Measurements from ENCODE around the gene SLC1A7.

Gene SLC1A7

GRCh38 chr1:53123453-53124140 is 18.8 kb downstream of the SLC1A7 start:
- H3K9me3 Mint-ChIP-seq: no peaks in the 10 kb centered on the region
- H3K27ac Mint-ChIP-seq: no peak overlapping the region
- intact Hi-C loops (cut with micrococcal nuclease): no loop called here
- peaks cover 3% of the 10 kb centered on the region for H3K27me3 Mint-ChIP-seq
- H3K36me3 Mint-ChIP-seq (ENCODE audit: low read depth): no peaks in the 10 kb centered on the region
- no peak overlapping the region for H3K4me3 Mint-ChIP-seq
- no peaks in the 10 kb centered on the region for H3K4me1 Mint-ChIP-seq (ENCODE audit: low read depth)

- no peaks in the 10 kb centered on the region for H3K9me3 Mint-ChIP-seq
- H3K4me3 Mint-ChIP-seq: no peak overlapping the region
- H3K36me3 Mint-ChIP-seq (ENCODE audit: low read depth): no peaks in the 10 kb centered on the region
- no peaks in the 10 kb centered on the region for H3K4me1 Mint-ChIP-seq (ENCODE audit: low read depth)
- H3K27ac Mint-ChIP-seq: no peak overlapping the region
- H3K27me3 Mint-ChIP-seq: peaks cover 3% of the 10 kb centered on the region
- intact Hi-C loops (cut with micrococcal nuclease): no loop called here
Observed at GRCh38 chr1:53122961-53123413, 19.5 kb downstream of the SLC1A7 start.

GRCh38 chr1:53122201-53122885 is 20.1 kb downstream of the SLC1A7 start:
- Mint-ChIP-seq H3K27ac (no peak overlapping the region), H3K4me1 (ENCODE audit: low read depth) (no peaks in the 10 kb centered on the region), H3K36me3 (ENCODE audit: low read depth) (no peaks in the 10 kb centered on the region), H3K9me3 (no peaks in the 10 kb centered on the region), H3K27me3 (peaks cover 3% of the 10 kb centered on the region), H3K4me3 (no peak overlapping the region)
- intact Hi-C loops (cut with micrococcal nuclease): no loop called here

- Mint-ChIP-seq H3K4me1 (ENCODE audit: low read depth) (no peaks in the 10 kb centered on the region), H3K4me3 (no peak overlapping the region), H3K36me3 (ENCODE audit: low read depth) (no peaks in the 10 kb centered on the region), H3K27me3 (peaks cover 3% of the 10 kb centered on the region), H3K9me3 (no peaks in the 10 kb centered on the region), H3K27ac (no peak overlapping the region)
- intact Hi-C loops (cut with micrococcal nuclease): no loop called here
Observed at GRCh38 chr1:53121319-53122172, 20.9 kb downstream of the SLC1A7 start.

- Mint-ChIP-seq H3K4me3 (no peak overlapping the region), H3K4me1 (ENCODE audit: low read depth) (no peaks in the 10 kb centered on the region), H3K9me3 (no peaks in the 10 kb centered on the region), H3K36me3 (ENCODE audit: low read depth) (no peaks in the 10 kb centered on the region), H3K27ac (no peak overlapping the region), H3K27me3 (peaks cover 3% of the 10 kb centered on the region)
- intact Hi-C loops (cut with micrococcal nuclease): no loop called here
Observed at GRCh38 chr1:53120659-53121058, 21.8 kb downstream of the SLC1A7 start.

GRCh38 chr1:53117836-53118235 is 24.6 kb downstream of the SLC1A7 start:
- Mint-ChIP-seq H3K4me3 (no peak overlapping the region), H3K9me3 (no peaks in the 10 kb centered on the region), H3K27me3 (peaks cover 6% of the 10 kb centered on the region), H3K27ac (no peak overlapping the region), H3K4me1 (ENCODE audit: low read depth) (no peaks in the 10 kb centered on the region), H3K36me3 (ENCODE audit: low read depth) (no peaks in the 10 kb centered on the region)
- intact Hi-C loops (cut with micrococcal nuclease): no loop called here

GRCh38 chr1:53116933-53117600 is 25.4 kb downstream of the SLC1A7 start:
- Mint-ChIP-seq H3K36me3 (ENCODE audit: low read depth) (no peaks in the 10 kb centered on the region), H3K4me1 (ENCODE audit: low read depth) (no peaks in the 10 kb centered on the region), H3K9me3 (no peaks in the 10 kb centered on the region), H3K27me3 (peaks cover 6% of the 10 kb centered on the region), H3K4me3 (no peak overlapping the region), H3K27ac (no peak overlapping the region)
- intact Hi-C loops (cut with micrococcal nuclease): no loop called here

- Mint-ChIP-seq H3K4me1 (ENCODE audit: low read depth) (peaks cover 3% of the 10 kb centered on the region), H3K27me3 (peaks cover 5% of the 10 kb centered on the region), H3K4me3 (no peak overlapping the region), H3K27ac (no peak overlapping the region), H3K36me3 (ENCODE audit: low read depth) (no peaks in the 10 kb centered on the region), H3K9me3 (no peaks in the 10 kb centered on the region)
- intact Hi-C loops (cut with micrococcal nuclease): no loop called here
Observed at GRCh38 chr1:53116307-53116810, 26.1 kb downstream of the SLC1A7 start.

- Mint-ChIP-seq H3K4me3 (no peak overlapping the region), H3K36me3 (ENCODE audit: low read depth) (no peaks in the 10 kb centered on the region), H3K27me3 (peaks cover 3% of the 10 kb centered on the region), H3K9me3 (no peaks in the 10 kb centered on the region), H3K4me1 (ENCODE audit: low read depth) (peaks cover 10% of the 10 kb centered on the region), H3K27ac (no peak overlapping the region)
- intact Hi-C loops (cut with micrococcal nuclease): no loop called here
Observed at GRCh38 chr1:53115403-53116306, 26.8 kb downstream of the SLC1A7 start.

GRCh38 chr1:53114581-53115400 is 27.6 kb downstream of the SLC1A7 start:
- intact Hi-C loops (cut with micrococcal nuclease): no loop called here
- peaks cover 16% of the 10 kb centered on the region for H3K4me1 Mint-ChIP-seq (ENCODE audit: low read depth)
- no peak overlapping the region for H3K4me3 Mint-ChIP-seq
- H3K27me3 Mint-ChIP-seq: peaks cover 4% of the 10 kb centered on the region
- H3K9me3 Mint-ChIP-seq: no peaks in the 10 kb centered on the region
- no peaks in the 10 kb centered on the region for H3K36me3 Mint-ChIP-seq (ENCODE audit: low read depth)
- no peak overlapping the region for H3K27ac Mint-ChIP-seq

- no peak overlapping the region for H3K27ac Mint-ChIP-seq
- H3K27me3 Mint-ChIP-seq: peaks cover 5% of the 10 kb centered on the region
- intact Hi-C loops (cut with micrococcal nuclease): no loop called here
- peaks cover 21% of the 10 kb centered on the region for H3K4me1 Mint-ChIP-seq (ENCODE audit: low read depth)
- H3K36me3 Mint-ChIP-seq (ENCODE audit: low read depth): no peaks in the 10 kb centered on the region
- H3K4me3 Mint-ChIP-seq: no peak overlapping the region
- no peaks in the 10 kb centered on the region for H3K9me3 Mint-ChIP-seq
Observed at GRCh38 chr1:53114090-53114489, 28.3 kb downstream of the SLC1A7 start.

- no peaks in the 10 kb centered on the region for H3K9me3 Mint-ChIP-seq
- H3K4me3 Mint-ChIP-seq: no peak overlapping the region
- peaks cover 12% of the 10 kb centered on the region for H3K27me3 Mint-ChIP-seq
- H3K27ac Mint-ChIP-seq: no peak overlapping the region
- peaks cover 21% of the 10 kb centered on the region for H3K4me1 Mint-ChIP-seq (ENCODE audit: low read depth)
- intact Hi-C loops (cut with micrococcal nuclease): no loop called here
- no peaks in the 10 kb centered on the region for H3K36me3 Mint-ChIP-seq (ENCODE audit: low read depth)
Observed at GRCh38 chr1:53112861-53113260, 29.6 kb downstream of the SLC1A7 start.

Data from dendritic cell treated with granulocyte-macrophage colony-stimulating factor and Interleukin-4, amounts not matched to agents 40 ng/mL and 50 ng/mL, for 4 days (primary cell).